MG63 (cell line): ENCODE measurements around the gene WDR62. TPM values are rescaled to one million over a fixed set of nuclear protein-coding genes. Genes with fewer than 3 reads are reported as not detected.
A peak's percentile ranks its signal among the peaks of the same experiment; 100 is the strongest.
"Not testable (repeated sequence)": the region's sequence is repeated elsewhere in the genome, so short reads cannot be mapped to it uniquely, and the experiment has no call there.

ENCODE experiments used
- DNase-seq: peaks from one replicate; pipeline ENCODE4 v3.0.0-alpha.2; 2020
- H3K27me3 ChIP-seq: fragments of 250-450 bp; sonication (Bioruptor Pico); 2 replicates; pipeline ENCODE4 v1.5.1; 2020; ENCODE audit warnings: mild to moderate bottlenecking, moderate library complexity
- H3K36me3 ChIP-seq: fragments of 250-450 bp; sonication (Bioruptor Pico); 2 replicates; pipeline ENCODE4 v1.5.1; 2020; ENCODE audit warnings: mild to moderate bottlenecking, moderate library complexity
- H3K4me3 ChIP-seq: fragments of 250-450 bp; sonication (Bioruptor Pico); 2 replicates; pipeline ENCODE4 v1.5.1; 2020; ENCODE audit warnings: mild to moderate bottlenecking, moderate library complexity
- H3K9me3 ChIP-seq: fragments of 250-450 bp; sonication (Bioruptor Pico); 2 replicates; pipeline ENCODE4 v1.5.1; 2020; ENCODE audit warnings: mild to moderate bottlenecking, moderate library complexity
- total RNA-seq: library from RNA; depleted of rRNA; stranded (reverse); fragments of >200 nt; shearing (Covaris generic); gene quantifications from 2 replicates; pipeline ENCODE4 v1.2.3, GENCODE V29; 2014; ENCODE audit warnings: low replicate concordance

The WDR62 gene
- total RNA-seq, 1 experiment from 2014 or later = 6.1 TPM

DNA sequence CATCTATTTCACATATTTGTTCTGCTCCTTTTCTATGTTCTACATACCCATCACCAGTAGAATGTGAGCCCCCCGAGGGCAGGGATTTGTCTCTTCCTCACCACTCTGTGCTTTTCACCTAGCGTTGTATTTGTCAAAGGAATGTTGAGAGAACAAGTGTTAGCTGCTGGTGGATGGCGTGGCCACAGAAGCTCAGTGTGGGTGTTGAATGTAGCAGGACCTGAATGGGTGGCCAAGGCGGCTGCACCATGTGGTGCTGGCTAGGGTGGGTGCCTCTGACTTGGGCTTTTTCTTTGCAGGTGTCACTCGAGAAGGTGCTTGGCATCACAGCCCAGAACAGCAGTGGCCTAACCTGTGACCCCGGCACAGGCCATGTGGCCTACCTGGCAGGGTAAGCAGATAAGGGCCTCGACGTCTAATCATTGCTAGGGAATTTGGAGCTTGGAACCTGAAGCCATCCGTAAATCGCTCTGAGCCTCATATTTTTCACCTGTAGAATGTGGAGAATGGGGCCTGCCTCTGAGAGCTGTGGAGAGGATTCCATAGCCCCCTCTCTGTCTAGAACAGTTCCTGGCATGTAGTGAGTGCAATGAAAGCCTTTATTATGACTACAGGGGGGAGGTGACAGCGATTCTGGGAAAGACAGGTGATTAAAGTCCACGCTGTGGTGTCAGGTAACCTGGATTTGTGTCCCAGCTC, 3.9 kb downstream of the WDR62 start:
- no peaks in the 10 kb centered on the region for H3K27me3 ChIP-seq
- no peak for DNase-seq
- peaks cover 28% of the 10 kb centered on the region for H3K36me3 ChIP-seq

DNA sequence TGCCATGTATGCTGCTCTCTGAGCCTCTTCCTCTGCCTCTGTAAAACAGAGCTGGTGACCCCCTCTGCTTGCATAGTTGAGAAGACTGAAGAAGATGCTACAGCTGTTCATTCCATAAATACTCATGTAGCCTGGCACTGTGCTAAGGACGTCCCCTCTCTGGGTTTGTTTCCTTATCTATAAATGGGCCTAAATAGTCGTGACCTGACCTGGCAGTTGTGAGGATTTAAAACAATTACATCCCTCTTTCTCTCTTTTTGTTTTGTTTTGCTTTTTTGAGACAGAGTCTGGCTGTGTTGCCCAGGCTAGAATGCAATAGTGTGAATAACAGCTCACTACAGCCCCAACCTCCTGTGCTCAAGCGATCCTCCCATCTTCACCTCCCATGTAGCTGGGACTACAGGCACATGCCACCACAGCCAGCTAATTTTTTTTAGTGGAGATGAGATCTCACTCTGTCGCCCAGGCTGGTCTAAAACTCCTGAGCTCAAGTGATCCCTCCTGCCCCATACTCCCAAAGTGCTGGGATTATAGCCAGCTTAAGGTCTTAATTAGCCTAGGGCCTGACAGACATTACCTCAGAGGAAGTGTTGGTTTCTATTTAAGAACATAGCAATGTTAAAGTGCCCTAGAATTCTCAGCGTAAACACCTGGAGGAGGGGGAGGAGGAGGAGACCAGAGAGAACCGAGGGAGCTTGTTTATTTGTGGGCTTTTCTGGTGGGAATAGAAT, 4.6 kb downstream of the WDR62 start:
- no peak for DNase-seq
- Histone ChIP-seq H3K4me3 (no peak overlapping the region), H3K9me3 (no peaks in the 10 kb centered on the region), H3K27me3 (no peaks in the 10 kb centered on the region), H3K36me3 (peaks cover 31% of the 10 kb centered on the region)

More for the DNA sequence above, 3.9 kb downstream of the WDR62 start:
- H3K4me3 ChIP-seq = no peak overlapping the region
- no peaks in the 10 kb centered on the region for H3K9me3 ChIP-seq

DNA sequence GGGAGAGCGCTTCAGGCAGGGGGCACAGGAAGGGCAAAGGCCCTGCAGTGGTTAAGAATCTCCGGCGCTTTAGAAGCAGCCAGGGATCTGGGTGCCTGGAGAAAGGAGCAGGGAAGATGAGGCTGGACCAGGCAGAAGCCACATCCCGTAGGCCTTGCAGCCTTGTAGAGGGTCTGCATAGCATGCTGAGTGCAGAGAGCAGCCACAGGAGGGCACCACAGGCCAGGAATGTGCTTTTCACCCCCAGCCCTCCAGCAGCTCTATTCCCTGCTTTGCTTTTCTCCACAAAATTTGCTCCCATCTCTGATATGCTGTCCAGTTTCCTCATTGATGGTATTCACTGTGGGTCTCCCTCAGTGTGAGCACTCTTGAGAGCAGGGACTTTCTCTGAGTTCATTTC, 5.7 kb downstream of the WDR62 start:
- H3K4me3 ChIP-seq = no peak overlapping the region
- peak; percentile 30 for DNase-seq
- H3K36me3 ChIP-seq = peaks cover 35% of the 10 kb centered on the region
- H3K9me3 ChIP-seq = no peaks in the 10 kb centered on the region
- H3K27me3 ChIP-seq = no peaks in the 10 kb centered on the region

DNA sequence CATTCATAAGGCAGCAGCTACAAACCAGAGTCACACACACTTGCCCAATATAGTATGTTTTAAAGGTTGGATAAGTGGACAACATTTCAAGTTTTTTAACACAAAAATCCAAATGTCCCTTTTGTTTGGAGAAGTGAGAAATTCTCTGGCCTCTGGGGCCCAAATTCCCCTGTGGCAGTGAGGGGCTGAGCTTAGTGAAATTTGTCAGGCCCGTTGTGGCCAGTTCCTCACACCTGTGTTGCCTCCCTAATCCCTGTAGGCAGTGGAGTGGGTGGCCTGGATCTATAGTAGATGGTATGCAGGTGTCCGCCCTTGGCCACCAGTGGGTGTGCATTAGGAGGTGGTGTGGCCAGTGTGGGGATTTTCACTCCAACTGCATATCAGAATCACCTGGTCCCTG, 6.7 kb downstream of the WDR62 start:
- H3K27me3 ChIP-seq = no peaks in the 10 kb centered on the region
- no peaks in the 10 kb centered on the region for H3K9me3 ChIP-seq
- no peak overlapping the region for H3K4me3 ChIP-seq
- no peak for DNase-seq
- H3K36me3 ChIP-seq = peaks cover 43% of the 10 kb centered on the region

DNA sequence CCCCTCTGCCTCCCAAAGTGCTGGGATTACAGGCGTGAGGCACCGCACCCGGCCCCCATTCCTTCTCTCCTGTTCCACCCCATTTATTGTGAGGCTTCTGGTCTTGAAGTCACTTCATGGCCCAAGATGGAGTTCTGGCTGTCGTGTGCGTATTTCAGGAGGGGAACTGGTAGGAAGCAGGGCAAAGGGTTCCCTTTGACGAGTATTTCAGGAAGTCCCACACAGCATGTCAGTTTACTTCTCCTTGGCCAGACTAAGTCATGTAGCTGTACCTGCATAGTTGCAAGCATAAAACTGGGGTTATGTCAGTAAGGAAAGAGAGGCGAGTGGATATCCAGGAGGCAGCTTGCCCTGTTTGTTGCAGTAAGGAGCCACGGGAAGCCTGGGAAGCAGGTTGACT, 10.1 kb downstream of the WDR62 start:
- Histone ChIP-seq H3K27me3 (no peaks in the 10 kb centered on the region), H3K36me3 (peaks cover 48% of the 10 kb centered on the region), H3K9me3 (no peaks in the 10 kb centered on the region), H3K4me3 (no peak overlapping the region)
- DNase-seq = no peak

DNA sequence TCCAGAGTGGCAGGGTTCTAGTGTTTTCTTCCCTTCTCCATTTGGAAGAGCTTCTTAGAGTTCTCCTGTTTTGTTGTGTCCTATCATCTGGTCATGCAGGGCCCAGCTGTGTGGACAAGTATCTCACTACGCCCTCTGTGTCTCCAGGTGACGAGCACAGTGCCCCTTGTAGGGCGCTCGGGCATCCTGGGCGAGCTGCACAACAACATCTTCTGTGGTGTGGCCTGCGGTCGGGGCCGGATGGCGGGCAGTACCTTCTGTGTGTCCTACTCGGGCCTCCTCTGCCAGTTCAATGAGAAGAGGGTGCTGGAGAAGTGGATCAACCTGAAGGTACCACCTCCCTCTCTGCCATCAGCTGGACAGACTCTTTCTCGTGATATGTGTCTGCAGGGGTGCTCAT, 13.0 kb downstream of the WDR62 start:
- H3K27me3 ChIP-seq = no peaks in the 10 kb centered on the region
- no peak for DNase-seq
- H3K9me3 ChIP-seq = no peaks in the 10 kb centered on the region
- peaks cover 49% of the 10 kb centered on the region for H3K36me3 ChIP-seq
- H3K4me3 ChIP-seq = no peak overlapping the region

DNA sequence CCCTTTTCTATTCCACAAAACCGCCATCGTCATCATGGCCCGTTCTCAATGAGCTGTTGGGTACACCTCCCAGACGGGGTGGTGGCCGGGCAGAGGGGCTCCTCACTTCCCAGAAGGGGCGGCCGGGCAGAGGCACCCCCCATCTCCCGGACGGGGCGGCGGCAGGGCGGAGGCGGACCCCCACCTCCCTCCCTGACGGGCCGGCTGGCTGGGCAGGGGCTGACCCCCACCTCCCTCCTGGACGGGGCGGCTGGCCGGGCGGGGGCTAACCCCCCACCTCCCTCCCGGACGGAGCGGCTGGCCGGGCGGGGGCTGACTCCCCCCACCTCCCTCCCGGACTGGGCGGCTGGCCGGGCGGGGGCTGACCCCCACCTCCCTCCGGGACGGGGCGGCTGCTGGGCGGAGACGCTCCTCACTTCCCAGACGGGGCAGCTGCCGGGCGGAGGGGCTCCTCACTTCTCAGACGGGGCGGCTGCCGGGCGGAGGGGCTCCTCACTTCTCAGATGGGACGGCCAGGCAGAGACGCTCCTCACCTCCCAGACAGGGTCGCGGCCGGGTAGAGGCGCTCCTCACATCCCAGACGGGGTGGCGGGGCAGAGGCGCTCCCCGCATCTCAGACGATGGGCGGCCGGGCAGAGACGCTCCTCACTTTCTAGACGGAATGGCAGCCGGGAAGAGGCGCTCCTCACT, 14.3 kb downstream of the WDR62 start:
- peaks cover 53% of the 10 kb centered on the region for H3K36me3 ChIP-seq
- not testable (repeated sequence) for H3K27me3 ChIP-seq, DNase-seq, H3K9me3 ChIP-seq, H3K4me3 ChIP-seq

DNA sequence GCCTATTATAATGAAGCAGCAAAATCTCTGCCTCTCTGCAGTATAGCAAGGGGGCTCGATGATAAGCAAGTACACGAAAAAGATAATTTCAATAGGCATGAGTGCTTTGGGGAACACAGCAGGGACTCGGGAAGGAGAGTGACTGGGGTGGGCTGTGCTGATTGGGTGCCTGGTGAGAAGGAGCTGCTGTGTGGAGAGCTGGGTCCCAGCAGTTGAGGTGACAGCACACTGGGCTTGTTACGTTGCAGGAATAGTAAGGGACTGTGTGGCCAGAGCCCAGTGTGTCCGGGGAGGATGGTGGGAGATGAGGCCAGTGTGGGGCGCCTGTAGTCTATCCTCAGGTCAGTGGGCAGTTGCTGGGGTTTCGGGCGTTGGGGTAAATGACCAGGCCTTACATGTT, 17.4 kb downstream of the WDR62 start:
- peaks cover 43% of the 10 kb centered on the region for H3K36me3 ChIP-seq
- no peaks in the 10 kb centered on the region for H3K27me3 ChIP-seq
- H3K4me3 ChIP-seq = no peak overlapping the region
- no peak for DNase-seq
- no peaks in the 10 kb centered on the region for H3K9me3 ChIP-seq

DNA sequence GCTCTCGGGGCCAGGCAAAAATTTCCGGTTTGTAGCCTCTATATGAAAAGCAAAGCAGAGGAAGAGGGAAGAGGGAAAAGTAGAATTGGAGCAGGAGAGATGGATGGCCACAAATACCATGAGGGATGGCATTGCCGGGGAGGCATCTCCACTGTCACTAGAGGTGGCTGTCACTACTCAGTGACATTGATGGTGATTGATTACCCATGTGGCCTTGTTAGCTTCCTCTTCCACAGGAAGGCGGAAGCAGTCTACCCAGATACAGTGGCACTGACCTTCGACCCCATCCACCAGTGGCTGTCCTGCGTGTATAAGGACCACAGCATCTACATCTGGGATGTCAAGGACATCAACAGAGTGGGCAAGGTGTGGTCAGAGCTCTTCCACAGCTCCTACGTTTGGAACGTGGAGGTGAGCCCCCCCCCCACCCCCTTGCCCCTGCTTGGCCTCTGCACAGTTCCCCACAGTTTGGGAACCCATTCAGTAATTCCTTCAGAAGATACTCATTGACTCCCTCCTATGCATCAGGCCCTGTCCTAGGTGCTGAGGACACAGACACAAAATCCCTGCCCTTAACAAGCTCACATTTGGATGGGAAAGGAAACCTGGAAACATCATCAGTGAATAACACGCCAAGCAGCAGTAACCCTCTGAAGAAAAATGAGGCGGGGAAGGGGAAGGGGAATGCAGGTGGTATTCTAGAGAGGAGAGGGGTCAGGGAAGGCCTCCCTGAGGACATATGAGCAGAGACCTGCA, 18.6 kb downstream of the WDR62 start:
- H3K36me3 ChIP-seq = peaks cover 35% of the 10 kb centered on the region
- H3K9me3 ChIP-seq = no peaks in the 10 kb centered on the region
- no peaks in the 10 kb centered on the region for H3K27me3 ChIP-seq
- DNase-seq = no peak
- H3K4me3 ChIP-seq = no peak overlapping the region

DNA sequence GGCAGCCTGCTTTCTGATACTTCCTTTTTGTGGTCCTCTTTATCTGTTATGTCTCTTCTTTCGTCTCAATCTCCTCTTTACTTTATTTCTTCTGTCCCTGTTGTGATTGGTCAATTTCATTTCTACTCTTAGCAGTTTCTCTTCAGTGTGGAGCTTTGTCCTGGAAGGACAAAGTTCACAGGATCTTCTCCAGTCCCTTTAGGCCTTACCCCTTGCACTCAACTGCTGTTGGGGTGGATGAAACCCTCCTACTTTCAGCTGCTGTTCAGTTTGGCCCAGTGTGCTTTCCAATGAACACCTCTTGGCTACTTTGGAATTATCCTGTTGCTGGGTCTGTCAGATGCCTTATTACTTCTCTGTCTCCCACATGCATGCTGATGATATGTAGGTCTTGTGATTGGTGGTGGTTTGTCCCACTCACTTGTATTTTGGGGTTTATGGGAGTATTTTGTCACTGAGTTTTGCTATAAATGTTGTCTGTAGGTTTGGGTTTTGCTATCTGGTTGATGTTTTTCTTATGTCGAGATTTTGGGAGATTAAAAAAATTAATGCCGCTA, 24.8 kb downstream of the WDR62 start:
- peaks cover 49% of the 10 kb centered on the region for H3K36me3 ChIP-seq
- DNase-seq = no peak
- no peaks in the 10 kb centered on the region for H3K27me3 ChIP-seq
- no peak overlapping the region for H3K4me3 ChIP-seq
- no peaks in the 10 kb centered on the region for H3K9me3 ChIP-seq

DNA sequence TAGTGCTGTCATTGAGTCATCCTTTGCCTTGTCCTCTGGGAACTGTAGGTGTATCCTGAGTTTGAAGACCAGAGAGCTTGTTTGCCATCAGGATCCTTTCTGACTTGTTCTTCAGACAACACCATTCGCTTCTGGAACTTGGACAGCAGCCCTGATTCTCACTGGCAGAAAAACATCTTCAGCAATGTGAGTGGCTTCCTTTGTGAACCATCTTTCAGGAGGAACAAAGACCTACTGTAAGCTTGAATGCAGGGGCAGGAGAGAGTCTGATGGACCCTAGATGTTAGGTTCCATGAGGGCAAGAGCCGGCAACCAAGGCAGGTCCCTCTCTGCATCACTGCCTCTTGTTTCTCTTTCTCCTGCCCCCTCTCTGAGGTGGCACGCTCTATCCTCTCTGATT, 26.7 kb downstream of the WDR62 start:
- DNase-seq = no peak
- Histone ChIP-seq H3K36me3 (peaks cover 54% of the 10 kb centered on the region), H3K4me3 (no peak overlapping the region)

DNA sequence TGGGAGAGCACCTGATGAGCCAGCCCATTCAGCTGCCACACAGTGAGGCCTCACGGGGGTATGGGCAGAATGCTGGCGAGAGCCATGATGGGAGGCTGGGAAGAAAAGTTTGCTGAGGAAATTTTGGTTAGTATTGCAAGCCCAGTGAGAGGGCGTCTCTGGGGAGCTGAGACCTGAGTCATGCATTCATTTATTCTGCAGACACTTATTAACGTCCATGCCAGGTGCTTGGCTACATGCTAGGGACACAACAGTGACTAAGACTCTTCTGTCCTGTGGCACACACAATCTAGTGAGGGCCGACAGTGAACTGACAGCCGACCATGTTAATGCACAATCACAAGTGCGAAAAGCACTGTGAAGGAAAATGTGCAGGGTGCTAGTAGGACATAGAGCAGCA, 27.2 kb downstream of the WDR62 start:
- Histone ChIP-seq H3K9me3 (no peaks in the 10 kb centered on the region), H3K4me3 (no peak overlapping the region), H3K36me3 (peaks cover 59% of the 10 kb centered on the region), H3K27me3 (no peaks in the 10 kb centered on the region)
- DNase-seq = no peak

More for the DNA sequence above, 26.7 kb downstream of the WDR62 start:
- Histone ChIP-seq H3K27me3 (no peaks in the 10 kb centered on the region), H3K9me3 (no peaks in the 10 kb centered on the region)

DNA sequence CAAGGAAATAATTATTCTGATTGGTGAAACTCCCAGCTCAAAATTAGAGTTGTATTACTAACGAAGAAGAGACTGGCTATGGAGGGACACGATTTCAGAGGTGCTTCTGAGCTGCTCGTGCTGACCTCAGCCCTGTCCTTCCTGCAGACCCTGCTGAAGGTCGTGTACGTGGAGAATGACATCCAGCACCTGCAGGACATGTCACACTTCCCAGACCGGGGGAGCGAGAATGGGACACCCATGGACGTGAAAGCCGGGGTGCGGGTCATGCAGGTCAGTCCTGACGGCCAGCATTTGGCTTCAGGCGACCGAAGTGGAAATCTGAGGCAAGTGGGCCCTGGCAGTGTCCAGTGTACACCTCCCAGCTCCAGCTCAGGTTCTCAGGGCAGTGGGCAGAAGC, 28.2 kb downstream of the WDR62 start:
- Histone ChIP-seq H3K36me3 (peaks cover 64% of the 10 kb centered on the region), H3K9me3 (no peaks in the 10 kb centered on the region), H3K4me3 (no peak overlapping the region), H3K27me3 (no peaks in the 10 kb centered on the region)
- no peak for DNase-seq

DNA sequence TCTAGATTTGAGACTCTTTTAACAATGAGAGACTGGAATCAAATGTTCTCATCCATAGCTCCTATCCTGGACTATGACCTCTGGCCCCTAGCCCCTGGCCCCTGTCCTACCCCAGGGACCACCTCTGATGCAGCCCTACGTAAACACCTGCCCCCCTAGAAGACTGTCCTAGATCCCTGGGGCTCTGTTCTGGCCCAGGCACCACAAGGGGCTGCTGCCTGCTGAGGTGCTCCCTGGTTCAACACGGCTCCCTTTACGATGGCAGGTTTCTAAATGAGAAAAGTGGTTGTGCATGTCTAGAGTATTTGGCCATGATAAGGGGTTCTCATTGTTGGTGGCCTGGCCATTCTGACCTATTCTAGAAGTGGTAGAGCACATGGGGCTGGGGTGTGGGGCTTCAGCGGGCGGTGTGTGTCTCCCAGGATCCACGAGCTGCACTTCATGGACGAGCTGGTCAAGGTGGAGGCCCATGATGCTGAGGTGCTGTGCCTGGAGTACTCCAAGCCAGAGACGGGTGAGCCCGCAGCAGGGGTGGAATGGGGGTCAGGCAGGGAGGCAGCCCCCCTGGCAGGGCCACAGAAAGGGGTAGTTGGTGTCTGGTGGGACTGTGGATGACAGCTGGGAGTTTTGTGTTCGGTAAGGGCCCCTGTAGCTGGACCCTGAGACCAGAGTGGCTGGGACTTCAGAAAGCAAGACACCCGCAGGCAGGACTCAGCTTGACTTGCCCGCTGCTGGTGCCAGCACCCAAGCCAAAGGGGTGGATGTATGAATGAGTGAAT, 29.7 kb downstream of the WDR62 start:
- DNase-seq = no peak
- no peaks in the 10 kb centered on the region for H3K27me3 ChIP-seq
- no peaks in the 10 kb centered on the region for H3K9me3 ChIP-seq
- H3K4me3 ChIP-seq = no peak overlapping the region
- peaks cover 66% of the 10 kb centered on the region for H3K36me3 ChIP-seq

DNA sequence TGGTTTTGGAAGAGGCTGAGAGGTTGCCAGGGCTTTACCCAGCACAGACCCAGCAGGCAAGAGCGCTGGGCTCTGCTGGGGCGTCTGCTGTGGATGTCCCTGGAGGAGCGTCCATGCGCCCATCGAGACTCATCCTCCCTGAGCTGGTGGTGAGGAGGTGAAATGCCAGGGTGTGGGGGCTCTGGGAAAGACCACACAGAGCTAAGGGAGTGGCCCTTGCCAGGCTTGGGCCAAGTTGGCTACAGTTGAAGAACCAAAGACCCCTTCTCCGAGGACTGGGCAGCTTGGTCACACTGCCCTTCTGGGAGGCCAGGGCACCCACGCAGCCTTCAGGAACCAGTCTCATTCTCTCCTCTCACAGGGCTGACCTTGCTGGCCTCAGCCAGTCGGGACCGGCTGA, 31.6 kb downstream of the WDR62 start:
- peaks cover 67% of the 10 kb centered on the region for H3K36me3 ChIP-seq

DNA sequence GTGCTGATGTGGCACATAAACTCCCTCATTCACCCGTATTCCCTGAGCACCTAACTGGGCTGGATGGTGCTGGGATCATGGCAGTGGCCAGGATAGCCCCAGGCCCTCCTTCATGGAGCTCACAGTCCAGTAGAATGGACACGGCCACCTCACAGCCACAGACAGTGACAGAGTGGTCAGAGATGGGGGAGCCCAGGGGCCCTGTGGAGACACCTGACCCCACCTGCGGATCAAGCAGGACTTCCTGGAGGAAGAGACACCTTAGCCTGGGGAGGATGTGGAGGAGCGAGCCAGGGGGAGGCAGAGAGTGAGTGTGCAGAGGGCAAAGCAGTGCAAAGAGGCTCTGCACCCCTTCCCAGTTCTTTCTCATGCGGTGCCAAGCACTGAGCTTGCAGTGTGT, 35.1 kb downstream of the WDR62 start:
- Histone ChIP-seq H3K27me3 (no peaks in the 10 kb centered on the region), H3K4me3 (no peak overlapping the region), H3K36me3 (peaks cover 51% of the 10 kb centered on the region), H3K9me3 (no peaks in the 10 kb centered on the region)
- no peak for DNase-seq

More for the DNA sequence above, 31.6 kb downstream of the WDR62 start:
- Histone ChIP-seq H3K4me3 (no peak overlapping the region), H3K9me3 (no peaks in the 10 kb centered on the region), H3K27me3 (no peaks in the 10 kb centered on the region)
- no peak for DNase-seq
